ENCODE results near the gene ICAM4. TPM values are rescaled to one million over a fixed set of nuclear protein-coding genes. Genes with fewer than 3 reads are reported as not detected.

Gene ICAM4
- total and polyA plus RNA-seq, 2 donors (not counting 3 experiments of a cell fraction or from before 2014, with no cell fraction given): 0.44 to 0.49 TPM

- ChIA-PET CTCF (interaction anchor here (10.0 kb wide), 1 partner anchor 135 kb away, joined by 606 read pairs; no protein-coding TSS in a partner anchor), POLR2A (no interaction called here)
- no TSS peak for BruUV-seq (replicated peaks)
- no peak overlapping the region for H3K9ac ChIP-seq (replicated peaks; ENCODE audit: extremely low read depth, insufficient read depth, low read length)
- no peak overlapping the region for H3K27ac ChIP-seq (ENCODE audit: insufficient read depth, low read depth, low read length)
- DNase-seq (ENCODE audit: low read depth, low spot score) (no peak), FAIRE-seq (no peak)
- no peaks in the 10 kb centered on the region for H3K9me3 ChIP-seq (replicated peaks; ENCODE audit: control insufficient read depth, insufficient read depth, low read length)
- H3K36me3 ChIP-seq (ENCODE audit: control insufficient read depth in 2 of 2, extremely low read depth in 1 of 2, insufficient read depth in 2 of 2, low read length in 2 of 2): peaks cover 6 to 18% of the 10 kb centered on the region in 2 experiments
- no peak overlapping the region for H3K4me3 ChIP-seq (replicated peaks in 1 of 3; ENCODE audit: insufficient read depth in 1 of 3, low read depth in 1 of 3, low read length in 3 of 3)
- peaks cover 19% of the 10 kb centered on the region for H3K79me2 ChIP-seq (ENCODE audit: control insufficient read depth, insufficient read depth, low read length)
- dilution Hi-C loops (cut with MboI; ENCODE audit: extremely low pct_ligation_motif_present, low sequenced_read_pairs) (no loop called here), intact Hi-C loops (cut with micrococcal nuclease) (loop anchor here (5.0 kb wide), 1 partner anchor 78 kb away; the partner anchor contains the start of gene RAVER1)
- H2AFZ ChIP-seq (ENCODE audit: low read depth, low read length): no peak overlapping the region
- H3K27me3 ChIP-seq (ENCODE audit: control insufficient read depth in 2 of 2, insufficient read depth in 2 of 2, low read length in 2 of 2): no peaks in the 10 kb centered on the region
- no peaks in the 10 kb centered on the region for H4K20me1 ChIP-seq (replicated peaks; ENCODE audit: control insufficient read depth, extremely low read depth, insufficient read depth, low read length)
- no peaks in the 10 kb centered on the region for H3K9me1 ChIP-seq (replicated peaks; ENCODE audit: control insufficient read depth, extremely low read depth, insufficient read depth, low read length)
- TF ChIP-seq FOS (IDR thresholded peaks at IDR 0.05; ENCODE audit: borderline replicate concordance, insufficient read depth, low read length) (no peak), MAX (IDR thresholded peaks at IDR 0.05; ENCODE audit: insufficient read depth, insufficient read length) (no peak), JUN (IDR thresholded peaks at IDR 0.05; ENCODE audit: borderline replicate concordance, insufficient read depth, insufficient read length, low read depth) (no peak), POLR2AphosphoS5 (IDR thresholded peaks at IDR 0.05; ENCODE audit: insufficient read depth, low read depth, low read length) (no peak), MYC (IDR thresholded peaks at IDR 0.05; ENCODE audit: low read depth, low read length) (no peak)
- peaks cover 8% of the 10 kb centered on the region for H3K4me1 ChIP-seq (ENCODE audit: control insufficient read depth, extremely low read depth, insufficient read depth, low read length)
- no peak overlapping the region for H3K4me2 ChIP-seq (ENCODE audit: insufficient read depth, low read length)
These were observed 32.5 kb upstream of the ICAM4 start for GRCh38 chr19:10254244-10254643.

GRCh38 chr19:10255358-10255757 lies 31.4 kb upstream of the ICAM4 start:
- H4K20me1 ChIP-seq (replicated peaks; ENCODE audit: control insufficient read depth, extremely low read depth, insufficient read depth, low read length): no peaks in the 10 kb centered on the region
- no peak for TF ChIP-seq POLR2AphosphoS5 (IDR thresholded peaks at IDR 0.05; ENCODE audit: insufficient read depth, low read depth, low read length)
- no peak for TF ChIP-seq EZH2 (IDR thresholded peaks at IDR 0.05; ENCODE audit: borderline replicate concordance, low read depth, low read length, severe bottlenecking)
- TF ChIP-seq MYC (IDR thresholded peaks at IDR 0.05; ENCODE audit: low read depth, low read length): no peak
- TF ChIP-seq POLR2A (IDR thresholded peaks at IDR 0.05; ENCODE audit: low read depth, low read length): no peak
- no peak for TF ChIP-seq CTCF (IDR thresholded peaks at IDR 0.05; ENCODE audit: extremely low read depth in 1 of 2, insufficient read depth in 1 of 2, low read depth in 1 of 2, low read length in 2 of 2)
- TF ChIP-seq GATA2 (IDR thresholded peaks at IDR 0.05; ENCODE audit: insufficient read depth, insufficient read length, low read depth, low read length): no peak
- no peaks in the 10 kb centered on the region for H3K9me3 ChIP-seq (replicated peaks; ENCODE audit: control insufficient read depth, insufficient read depth, low read length)
- H3K4me3 ChIP-seq (replicated peaks in 1 of 3; ENCODE audit: insufficient read depth in 1 of 3, low read depth in 1 of 3, low read length in 3 of 3): no peak overlapping the region
- H3K4me1 ChIP-seq (ENCODE audit: control insufficient read depth, extremely low read depth, insufficient read depth, low read length): peaks cover 8% of the 10 kb centered on the region
- H3K9ac ChIP-seq (replicated peaks; ENCODE audit: extremely low read depth, insufficient read depth, low read length): no peak overlapping the region
- dilution Hi-C loops (cut with MboI; ENCODE audit: extremely low pct_ligation_motif_present, low sequenced_read_pairs): no loop called here
- H3K27ac ChIP-seq (ENCODE audit: insufficient read depth, low read depth, low read length): no peak overlapping the region
- no TSS peak for BruUV-seq (replicated peaks)
- ChIA-PET POLR2A (no interaction called here), CTCF (interaction anchor here (6.2 to 10.0 kb wide), 2 partner anchors 14 to 134 kb away, joined by 127 to 606 read pairs; partner anchors contain the start of gene ICAM1)
- H3K79me2 ChIP-seq (ENCODE audit: control insufficient read depth, insufficient read depth, low read length): peaks cover 19% of the 10 kb centered on the region
- intact Hi-C loops (cut with micrococcal nuclease): no loop called here
- no peak for FAIRE-seq
- DNase-seq (ENCODE audit: low read depth, low spot score): no peak
- H3K9me1 ChIP-seq (replicated peaks; ENCODE audit: control insufficient read depth, extremely low read depth, insufficient read depth, low read length): no peaks in the 10 kb centered on the region
- H3K27me3 ChIP-seq (ENCODE audit: control insufficient read depth in 2 of 2, insufficient read depth in 2 of 2, low read length in 2 of 2): no peaks in the 10 kb centered on the region
- no peak overlapping the region for H3K4me2 ChIP-seq (ENCODE audit: insufficient read depth, low read length)
- no peak overlapping the region for H2AFZ ChIP-seq (ENCODE audit: low read depth, low read length)
- H3K36me3 ChIP-seq (ENCODE audit: control insufficient read depth in 2 of 2, extremely low read depth in 1 of 2, insufficient read depth in 2 of 2, low read length in 2 of 2): peaks cover 6 to 18% of the 10 kb centered on the region in 2 experiments
